GM19035 (cell line): ENCODE results near the gene AP4M1.
"Not testable (repeated sequence)": the region's sequence is repeated elsewhere in the genome, so short reads cannot be mapped to it uniquely, and the experiment has no call there.

ENCODE experiments used
- ATAC-seq: cut with Tn5 transposase; IDR thresholded peaks from one replicate; pipeline ENCODE4 v1.9.1; 2021; ENCODE audit not compliant: unreplicated experiment

The AP4M1 gene

DNA sequence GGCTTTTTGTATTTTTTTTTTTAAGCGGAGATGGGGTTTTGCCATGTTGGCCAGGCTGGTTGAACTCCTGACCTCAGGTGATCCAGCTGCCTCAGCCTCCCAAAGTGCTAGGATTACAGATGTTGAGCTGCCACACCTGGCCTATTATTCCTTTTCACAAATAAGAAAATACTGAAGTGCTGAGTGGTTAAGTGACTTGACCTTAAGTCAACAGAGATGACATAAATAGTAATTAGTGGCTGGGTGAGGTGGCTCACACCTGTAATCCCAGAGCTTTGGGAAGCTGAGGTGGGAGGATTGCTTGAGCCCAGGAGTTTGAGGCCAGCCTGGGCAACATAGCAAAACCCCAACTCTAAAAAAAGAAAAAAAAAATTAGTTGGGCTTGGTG lies 28.8 kb downstream of the AP4M1 start:
- not testable (repeated sequence) for ATAC-seq

DNA sequence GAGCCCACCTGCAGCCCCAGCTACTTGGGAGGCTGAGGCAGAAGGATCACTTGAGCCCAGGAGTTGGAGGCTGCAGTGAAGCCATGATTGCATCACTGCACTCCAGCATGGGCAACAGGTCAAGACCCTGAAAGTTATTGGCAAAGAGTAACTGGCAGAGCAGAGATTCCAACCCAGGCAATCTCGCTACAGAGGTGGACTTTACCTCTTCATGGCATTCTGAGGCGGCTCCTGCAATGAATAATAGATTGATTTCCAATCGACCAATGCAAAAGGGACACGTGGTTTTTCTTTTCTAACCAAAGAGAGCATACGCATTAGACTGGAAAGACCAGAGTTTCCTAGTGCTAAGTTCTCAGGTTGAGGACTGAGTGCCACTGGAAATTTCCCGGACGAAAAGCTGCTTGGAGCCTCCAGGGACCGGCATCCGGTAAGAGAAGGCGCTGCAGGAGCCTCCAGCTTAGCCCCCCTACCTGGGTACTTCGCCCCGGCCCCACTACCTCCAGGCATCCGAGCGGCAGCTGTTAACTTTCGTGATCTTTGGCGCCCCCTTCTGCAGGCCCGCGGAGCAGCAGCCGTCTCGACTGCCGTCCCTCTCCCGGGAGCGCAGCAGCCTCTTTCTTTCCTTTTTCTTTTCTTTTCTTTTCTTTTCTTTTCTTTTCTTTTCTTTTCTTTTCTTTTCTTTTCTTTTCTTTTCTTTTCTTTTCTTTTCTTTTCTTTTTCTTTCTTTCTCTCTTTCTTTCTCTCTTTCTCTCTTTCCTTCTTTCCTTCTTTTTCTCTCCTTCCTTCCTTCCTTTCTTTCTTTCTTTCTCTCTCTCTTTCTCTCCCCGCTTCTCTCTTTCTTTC lies 29.4 kb downstream of the AP4M1 start:
- no peak for ATAC-seq

DNA sequence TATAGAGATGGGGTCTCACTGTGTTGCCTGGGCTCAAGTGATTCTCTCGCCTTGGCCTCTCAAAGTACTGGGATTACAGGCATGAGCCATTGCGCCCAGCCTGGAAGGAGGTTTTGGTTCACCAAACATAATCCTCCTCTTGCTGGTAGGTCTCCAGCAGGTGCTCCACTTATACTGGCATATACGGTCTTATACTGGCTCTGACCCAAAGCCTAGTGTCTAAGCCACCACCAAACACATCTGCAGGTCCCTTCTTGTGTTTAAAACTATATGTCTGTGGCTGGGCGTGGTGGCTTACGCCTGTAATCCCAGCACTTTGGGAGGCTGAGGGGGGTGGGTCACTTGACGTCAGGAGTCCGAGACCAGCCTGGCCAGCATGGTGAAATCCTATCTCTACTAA lies 30.7 kb downstream of the AP4M1 start:
- no peak for ATAC-seq

DNA sequence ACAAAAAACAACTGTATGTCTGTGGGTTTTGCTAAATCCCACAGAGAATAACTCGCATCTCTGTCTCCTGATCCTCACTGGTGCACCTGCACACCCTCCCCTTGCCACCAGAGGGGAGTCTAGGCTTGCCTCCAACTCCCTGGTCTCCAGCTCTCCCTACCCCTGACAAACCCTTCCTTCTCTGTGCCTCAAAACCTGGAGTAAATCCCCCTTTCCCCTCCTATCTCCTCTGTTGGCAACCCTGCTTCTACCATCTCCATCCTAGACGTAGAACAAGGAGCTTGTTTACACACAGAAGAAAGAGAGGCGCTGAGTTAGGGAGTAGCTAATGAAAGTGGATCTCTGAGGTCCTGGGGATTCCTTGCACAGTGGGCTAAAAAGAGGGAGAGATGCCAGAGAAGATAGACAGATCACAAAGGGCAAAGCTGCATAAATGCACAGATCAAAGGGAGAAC lies 31.3 kb downstream of the AP4M1 start:
- ATAC-seq: peak; percentile 72

DNA sequence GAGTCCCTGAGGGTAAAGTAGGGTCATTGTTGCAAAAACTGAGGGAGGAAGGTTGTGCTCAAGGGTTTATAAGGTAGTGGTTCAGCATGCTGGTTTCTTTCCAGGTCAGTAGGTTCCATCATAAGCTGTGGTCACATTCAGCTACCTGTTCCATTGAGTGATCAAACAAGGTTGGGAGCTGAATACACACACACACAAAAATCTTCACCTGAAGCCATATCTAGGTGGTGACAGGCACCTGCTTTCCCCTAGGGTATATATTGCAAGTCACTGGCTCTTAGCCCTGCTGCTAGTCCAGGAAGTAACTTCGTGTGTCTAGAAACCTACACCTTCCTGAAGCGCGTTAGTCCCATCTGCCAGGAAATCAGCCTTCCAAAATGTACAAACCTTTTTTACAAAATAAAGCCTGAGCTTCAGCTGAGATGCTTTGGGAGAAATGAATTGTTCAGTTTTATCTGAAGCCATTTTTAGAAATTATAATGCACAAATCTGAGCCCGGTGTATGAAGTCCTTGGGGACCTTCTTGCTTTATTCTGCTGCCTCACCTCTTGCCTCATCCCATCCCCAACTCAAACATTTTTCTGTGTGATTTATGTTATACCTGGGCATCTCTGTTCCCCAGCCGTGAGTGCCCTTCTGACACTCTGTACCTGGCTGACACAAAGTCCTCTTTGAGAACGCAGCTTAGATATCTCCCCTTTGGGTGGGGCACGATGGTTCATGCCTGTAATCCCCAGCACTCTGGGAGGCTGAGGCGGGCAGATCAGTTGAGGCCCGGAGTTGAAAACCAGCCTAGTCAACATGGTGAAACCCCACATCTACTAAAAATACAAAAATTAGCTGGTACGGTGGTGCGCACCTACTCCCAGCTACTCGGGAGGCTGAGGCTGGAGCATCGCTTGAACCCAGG lies 36.7 kb downstream of the AP4M1 start:
- ATAC-seq: no peak

DNA sequence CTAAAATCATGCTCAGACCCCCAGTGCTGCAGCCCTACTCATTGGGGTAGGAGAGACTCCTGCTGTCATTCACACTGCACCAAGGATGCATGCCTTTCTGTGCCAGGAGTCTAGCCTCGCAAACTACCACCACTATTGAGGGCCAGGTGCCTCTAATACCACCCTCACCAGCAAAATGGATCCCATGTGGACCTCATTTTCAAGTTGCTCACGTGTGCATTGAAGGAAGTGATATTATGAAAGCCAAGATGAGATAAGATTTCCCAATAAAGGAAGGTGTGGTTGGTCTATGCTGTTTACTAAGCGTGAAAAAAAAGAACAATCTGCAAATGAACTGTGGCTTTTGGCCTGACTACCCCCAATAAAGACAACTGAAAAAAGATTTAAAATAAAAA lies 40.1 kb downstream of the AP4M1 start:
- ATAC-seq: no peak

DNA sequence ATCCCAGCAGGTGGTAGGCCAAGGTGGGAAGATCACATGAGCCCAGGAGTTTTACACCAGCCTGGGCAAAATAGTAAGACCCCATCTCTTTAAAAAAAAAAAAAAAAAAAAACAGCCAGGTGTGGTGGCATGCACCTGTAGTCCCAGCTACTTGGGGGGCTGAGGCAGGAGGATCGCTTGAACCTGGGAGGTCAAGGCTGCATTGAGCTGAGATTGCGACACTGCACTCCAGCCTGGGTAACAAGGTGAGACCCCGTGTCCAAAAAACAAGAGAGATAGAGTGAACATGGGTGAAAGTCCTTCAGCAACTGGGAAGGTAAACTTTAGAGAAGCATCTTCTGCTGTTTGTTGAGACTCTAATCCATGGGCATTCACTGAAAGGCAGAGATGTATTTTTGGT lies 41.0 kb downstream of the AP4M1 start:
- no peak for ATAC-seq

DNA sequence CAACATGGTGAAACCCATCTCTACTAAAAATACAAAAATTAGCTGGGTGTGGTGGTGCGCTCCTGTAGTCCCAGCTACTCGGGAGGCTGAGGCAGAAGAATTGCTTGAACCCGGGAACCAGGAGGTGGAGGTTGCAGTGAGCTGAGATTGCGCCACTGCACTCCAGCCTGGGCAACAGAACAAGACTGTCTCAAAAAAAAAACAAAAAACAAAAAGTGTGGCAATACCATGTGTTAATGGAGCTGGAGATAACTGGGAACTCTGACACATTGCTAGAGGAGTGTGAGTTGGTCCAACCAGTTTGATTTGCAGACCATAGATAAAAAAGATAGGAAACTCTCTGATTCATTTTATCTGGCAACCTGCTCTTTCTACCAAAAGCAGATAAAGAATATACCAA lies 44.9 kb downstream of the AP4M1 start:
- ATAC-seq: not testable (repeated sequence)

DNA sequence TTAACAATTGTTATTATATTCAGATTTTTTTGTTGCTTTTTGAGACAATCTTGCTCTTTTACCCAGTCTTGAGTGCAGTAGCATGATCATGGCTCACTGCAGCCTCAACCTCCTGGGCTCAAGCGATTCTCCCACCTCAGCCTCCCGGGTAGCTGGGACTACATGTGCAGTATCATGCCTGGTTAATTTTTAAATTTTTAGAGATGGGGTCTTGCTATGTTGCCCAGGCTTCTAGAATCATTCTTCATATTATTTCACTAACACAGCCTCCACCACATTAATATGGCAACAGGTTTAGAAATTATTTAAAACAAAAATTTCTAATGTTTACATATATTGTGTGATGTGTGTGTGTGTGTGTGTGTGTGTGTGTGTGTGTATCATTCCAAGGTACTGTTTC lies 45.8 kb downstream of the AP4M1 start:
- no peak for ATAC-seq

DNA sequence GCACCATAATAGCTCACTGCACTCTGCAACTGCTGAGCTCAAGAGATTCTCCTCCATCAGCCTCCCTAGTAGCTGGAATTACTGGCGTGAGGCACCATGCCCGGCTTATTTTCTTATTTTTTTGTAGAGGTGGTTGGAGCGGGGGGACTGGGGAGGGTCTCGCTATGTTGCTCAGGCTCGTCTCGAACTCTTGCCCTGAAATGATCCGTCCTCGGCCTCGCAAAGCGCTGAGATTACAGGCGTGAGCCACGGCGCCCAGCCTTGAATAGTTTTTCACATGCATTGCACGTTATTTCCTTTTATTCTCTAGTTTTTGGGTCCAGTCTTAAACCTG lies 46.7 kb downstream of the AP4M1 start:
- peak; percentile 3 for ATAC-seq

DNA sequence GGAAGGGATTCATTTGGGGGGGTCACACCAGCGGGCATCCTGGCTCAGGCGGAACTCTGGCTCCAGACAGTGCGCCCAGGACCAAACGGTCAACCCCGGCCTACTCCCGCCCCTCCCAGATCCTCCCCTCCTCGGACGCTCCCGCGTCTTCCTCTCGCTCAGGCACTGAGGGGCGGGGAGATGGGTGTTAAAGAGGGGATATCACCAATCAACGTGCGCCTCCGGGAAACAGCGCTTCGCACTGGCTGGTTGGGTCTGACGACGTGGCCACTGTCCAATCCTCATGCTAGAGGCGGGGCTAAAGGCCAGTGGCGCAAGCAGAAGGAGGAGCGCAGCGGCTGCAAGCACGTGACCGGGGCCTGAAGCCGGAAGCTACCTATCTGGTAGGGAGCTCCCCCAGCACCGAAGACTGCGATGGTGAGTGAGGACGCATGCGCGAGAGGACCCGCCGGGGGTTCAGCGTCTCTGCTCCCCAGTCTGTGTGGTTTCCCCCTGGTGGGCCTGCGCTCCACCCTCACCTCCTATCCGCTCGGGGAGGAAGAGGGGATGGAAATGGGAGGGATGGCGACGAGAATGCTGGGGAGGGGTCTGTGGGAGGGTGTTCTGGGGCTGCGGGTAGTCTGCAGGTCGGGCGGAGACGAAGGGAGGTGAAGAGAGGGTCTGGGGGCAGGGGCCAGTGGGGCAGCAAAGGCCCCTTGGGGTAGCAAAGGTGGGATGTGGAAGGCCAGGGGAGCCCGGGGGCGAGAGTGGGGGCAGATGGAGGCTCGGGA lies 47.3 kb downstream of the AP4M1 start, which contains the start of gene LAMTOR4:
Gene LAMTOR4, plus strand, starts transcription at position 360 of the 770 bp plus-strand sequence. Its CDS starts 55 bp downstream, at position 415.
- ATAC-seq: peak; percentile 99

DNA sequence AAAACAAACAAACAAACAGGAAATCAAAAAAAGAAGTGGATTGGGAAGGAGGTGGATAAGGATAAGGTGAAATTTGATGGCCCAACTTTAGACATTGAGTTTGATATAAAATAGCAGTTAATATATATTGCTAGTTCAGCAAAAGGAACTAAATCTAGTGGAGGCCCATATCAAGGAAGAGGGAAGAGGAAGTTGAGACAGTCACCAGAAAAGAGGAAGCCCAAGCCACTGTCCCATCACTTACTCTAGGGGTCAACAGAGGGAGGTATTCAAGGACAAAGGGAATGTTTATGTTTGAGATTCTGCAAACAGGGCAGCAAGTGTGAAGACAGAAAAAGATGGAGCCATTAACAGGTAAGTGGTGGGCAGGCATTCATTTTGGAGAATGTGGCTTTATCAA lies 51.0 kb downstream of the AP4M1 start:
- ATAC-seq: no peak

DNA sequence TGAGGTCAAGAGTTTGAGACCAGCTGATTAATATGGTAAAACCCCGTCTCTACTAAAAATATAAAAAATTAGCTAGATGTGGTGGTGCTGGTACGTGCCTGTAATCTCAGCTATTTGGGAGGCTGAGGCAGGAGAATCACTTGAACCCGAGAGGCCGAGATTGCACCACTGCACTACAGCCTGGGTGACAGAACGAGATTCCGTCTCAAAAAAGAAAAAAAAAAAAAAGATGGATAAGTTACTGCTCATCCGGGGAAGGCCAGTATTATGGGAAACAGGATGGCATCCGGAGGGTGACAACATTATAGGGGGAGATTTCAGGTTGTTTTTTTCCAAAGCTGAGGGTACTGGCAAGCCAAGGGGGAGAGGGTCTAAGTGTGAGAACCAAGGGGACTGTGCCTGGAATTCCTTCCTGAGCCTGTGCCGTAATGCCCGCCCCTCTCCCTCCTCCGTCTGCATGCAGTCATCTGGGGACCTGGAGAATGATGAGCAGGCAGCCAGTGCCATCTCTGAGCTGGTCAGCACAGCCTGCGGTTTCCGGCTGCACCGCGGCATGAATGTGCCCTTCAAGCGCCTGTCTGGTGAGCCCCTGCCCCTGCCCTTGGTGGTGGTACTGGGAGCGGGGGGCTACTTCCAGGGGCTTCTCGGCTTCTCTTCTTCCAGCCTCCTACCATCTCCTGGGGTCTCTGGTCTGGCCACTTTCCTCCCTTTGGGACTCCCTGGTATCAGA lies 51.7 kb downstream of the AP4M1 start:
- no peak for ATAC-seq

DNA sequence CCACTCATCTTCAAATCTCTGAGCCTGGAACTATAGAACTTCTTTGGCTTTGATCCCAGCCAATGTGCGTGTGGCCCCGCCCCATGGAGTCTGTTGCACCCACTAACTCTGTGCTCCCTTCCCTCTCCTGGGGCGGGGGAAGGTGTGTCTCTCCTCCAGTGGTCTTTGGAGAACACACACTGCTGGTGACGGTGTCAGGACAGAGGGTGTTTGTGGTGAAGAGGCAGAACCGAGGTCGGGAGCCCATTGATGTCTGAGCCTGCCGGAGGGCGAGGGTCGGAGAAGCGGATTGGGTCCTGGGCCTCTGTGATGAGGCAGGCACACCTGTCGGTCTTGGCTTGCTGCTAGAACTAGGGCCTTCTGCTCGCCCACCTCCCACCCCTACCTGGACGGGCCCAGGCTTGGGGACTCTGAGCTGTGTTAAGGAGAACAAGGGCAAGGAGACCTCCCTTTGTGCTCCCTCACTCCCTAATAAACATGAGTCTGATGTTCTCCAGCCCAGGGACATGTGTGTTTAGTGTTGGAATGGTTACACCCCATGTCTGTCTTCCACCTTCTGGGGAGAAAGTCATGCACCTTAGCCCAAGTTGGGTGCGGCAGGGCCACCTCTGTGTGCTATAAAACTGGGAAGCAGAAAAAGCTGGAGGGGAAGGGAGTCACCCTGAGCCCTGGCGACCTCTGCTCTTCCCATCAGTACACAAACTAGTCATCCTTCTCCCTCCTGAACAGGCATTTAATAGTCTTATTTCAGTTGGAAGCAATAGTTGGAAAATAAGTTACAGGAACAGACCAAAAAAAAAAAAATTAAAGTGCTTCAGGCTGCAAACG lies 52.5 kb downstream of the AP4M1 start:
- ATAC-seq: no peak

DNA sequence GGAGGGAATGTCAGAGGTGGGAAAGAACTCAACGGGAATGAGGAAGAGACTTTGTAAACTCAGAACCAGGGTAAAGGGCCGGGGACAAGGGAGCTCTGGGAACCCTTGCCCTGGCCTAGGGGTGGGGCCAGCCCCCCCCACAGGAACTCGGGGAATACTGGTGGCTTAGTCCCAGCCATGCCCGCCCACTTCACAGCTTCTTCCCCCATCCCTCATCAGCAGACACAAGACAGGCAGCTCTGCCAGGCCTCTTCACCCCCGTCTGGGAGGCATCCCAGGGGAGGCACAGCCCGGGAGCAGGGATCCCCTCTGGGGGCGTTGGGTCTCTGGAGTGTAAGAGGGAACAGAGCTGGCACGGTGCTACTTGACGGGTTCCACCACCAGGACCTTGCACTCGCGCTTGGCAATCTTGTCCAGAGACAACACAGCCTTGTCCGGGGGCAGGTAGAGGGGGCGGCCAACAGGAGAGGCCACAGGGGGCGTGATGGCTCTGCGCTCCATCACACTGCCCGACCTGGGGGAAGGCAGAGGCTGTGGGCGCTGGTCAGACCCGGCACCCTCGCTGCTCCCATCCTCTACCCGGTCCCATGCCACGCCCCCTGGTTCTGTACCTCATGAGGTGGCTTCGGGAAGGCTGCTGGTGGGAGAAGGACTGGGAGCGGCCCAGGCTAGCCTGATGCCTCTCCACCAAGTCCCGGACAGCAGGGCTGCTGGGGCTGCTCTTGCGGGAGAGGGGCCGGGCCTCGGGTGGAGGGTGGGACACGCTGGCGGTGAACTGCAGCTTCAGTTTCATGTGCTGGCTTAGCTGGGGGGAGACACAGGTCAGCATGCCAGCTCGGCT lies 53.4 kb downstream of the AP4M1 start:
- no peak for ATAC-seq

DNA sequence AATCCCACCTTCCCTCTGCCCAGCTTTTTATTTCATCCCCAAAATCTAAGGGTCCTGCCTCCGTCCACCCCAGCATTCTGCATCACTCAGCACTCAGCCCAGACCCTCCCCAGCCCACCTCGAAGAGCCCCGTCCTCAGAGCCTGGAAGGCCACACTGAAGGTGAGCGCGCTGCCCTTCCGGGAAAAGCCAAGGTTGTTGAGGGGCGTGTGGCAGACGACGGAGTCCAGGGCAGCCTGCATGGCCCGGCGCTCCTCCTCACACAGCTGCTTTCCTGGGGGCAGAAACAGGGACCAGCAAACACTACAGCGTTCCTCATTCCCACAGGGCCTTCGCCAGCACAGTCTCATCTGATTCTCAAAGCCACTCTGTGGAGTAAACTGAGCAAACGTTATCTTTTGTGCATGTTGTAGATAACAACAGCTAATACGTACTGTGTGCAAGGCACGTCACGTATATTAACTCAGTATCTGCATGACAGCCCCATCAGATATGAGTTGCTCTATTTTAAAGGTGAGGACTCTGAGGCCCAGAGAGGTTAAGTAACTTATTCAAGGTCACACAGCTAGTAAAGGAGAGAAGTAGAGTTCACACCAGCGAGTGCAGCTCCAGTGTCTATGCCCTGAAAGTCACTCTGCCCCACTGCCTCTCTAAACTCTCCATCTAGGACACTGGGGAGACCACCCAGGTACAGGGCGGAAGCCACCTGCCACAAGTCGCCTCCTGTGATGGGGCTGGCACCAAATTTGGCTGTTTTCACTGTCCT lies 54.3 kb downstream of the AP4M1 start:
- ATAC-seq: no peak

DNA sequence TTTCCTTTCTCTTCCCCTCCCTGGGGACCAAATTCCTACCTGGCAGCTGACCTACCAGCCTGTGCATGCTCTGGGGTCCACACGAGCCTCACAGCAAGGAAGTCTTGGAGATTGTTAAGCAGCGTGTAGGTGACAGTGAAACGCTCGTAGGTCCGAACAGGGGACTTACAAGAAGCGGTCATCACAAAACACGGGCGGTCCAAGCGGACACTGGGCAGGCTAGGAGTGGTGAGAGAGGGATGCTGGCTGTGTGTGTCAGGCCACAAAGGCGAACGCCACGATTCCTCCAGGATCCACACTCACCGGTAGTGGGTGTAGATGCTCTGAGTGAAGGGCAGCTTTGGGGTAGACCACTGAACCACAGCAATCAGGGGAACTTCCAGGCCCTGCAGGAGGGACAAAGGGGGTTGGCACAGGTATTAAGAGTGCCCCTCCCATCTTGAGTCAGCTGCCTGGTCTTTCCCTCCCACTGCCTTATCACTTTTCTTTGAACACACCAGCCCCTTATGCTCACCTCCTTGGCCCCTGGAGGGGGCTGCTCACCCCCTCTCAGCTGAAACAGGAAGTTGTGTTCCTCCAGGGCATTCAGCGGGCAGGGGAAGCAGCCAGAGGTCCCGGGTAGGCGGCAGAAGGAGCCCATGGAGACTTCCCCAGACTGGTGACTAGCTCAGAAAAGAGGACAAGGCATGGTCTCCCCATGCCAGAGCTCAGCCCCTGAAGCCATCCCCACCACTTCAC lies 55.1 kb downstream of the AP4M1 start:
- ATAC-seq: no peak

DNA sequence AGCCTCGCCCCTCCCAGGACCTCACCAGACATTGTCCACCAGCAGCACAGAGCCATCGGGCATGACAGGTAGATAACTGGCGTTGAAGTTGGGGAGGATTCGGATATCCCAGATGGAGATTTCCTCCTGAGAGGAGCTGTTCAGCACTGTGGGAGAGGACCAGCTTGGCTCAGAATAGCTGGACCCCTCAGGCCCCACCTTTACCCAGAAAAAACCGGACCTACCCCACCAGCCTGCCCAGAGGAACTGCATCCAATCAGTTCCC lies 55.6 kb downstream of the AP4M1 start:
- ATAC-seq: no peak
